Ectodermal cell (in vitro differentiated cells): Measurements from ENCODE around the gene RALA.
"Not testable (repeated sequence)": the region's sequence is repeated elsewhere in the genome, so short reads cannot be mapped to it uniquely, and the experiment has no call there.

Experiments used
- H3K27ac ChIP-seq: 2 replicates; pipeline ENCODE4 v1.7.0; 2013; ENCODE audit warnings: mild to moderate bottlenecking, low read depth, low read length; ENCODE audit not compliant: insufficient read depth, poor library complexity, severe bottlenecking
- H3K27me3 ChIP-seq: 2 replicates; pipeline ENCODE4 v1.7.0; 2013; ENCODE audit warnings: mild to moderate bottlenecking, low read length; ENCODE audit not compliant: insufficient read depth, control insufficient read depth, poor library complexity, severe bottlenecking
- H3K36me3 ChIP-seq: one replicate; pipeline ENCODE4 v1.7.0; 2013; ENCODE audit warnings: low read length; ENCODE audit not compliant: control insufficient read depth, insufficient read depth
- H3K4me1 ChIP-seq: one replicate; pipeline ENCODE4 v1.7.0; 2013; ENCODE audit warnings: low read length; ENCODE audit not compliant: control insufficient read depth, insufficient read depth
- H3K4me3 ChIP-seq: 2 replicates; pipeline ENCODE4 v1.7.0; 2013; ENCODE audit warnings: low read depth, low read length, control low read depth; ENCODE audit not compliant: insufficient read depth
- H3K9me3 ChIP-seq: 2 replicates; pipeline ENCODE4 v1.7.0; 2013; ENCODE audit warnings: mild to moderate bottlenecking, low read length, moderate library complexity; ENCODE audit not compliant: control insufficient read depth
- WGBS, 2 experiments: methylation state at CpG; one replicate each; pipeline ENCODE4 v1.1.7; 2013; ENCODE audit warnings: missing lambda C conversion rate in 2 of 2; 5-methylcytosine and 5-hydroxymethylcytosine counted together

The RALA gene

GRCh38 chr7:39664057-39664456, 40.7 kb downstream of the RALA start:
- H3K4me1 ChIP-seq = peaks cover 20% of the 10 kb centered on the region
- H3K27ac ChIP-seq = no peak overlapping the region
- H3K27me3 ChIP-seq = no peaks in the 10 kb centered on the region
- WGBS, 2 experiments = 78 to 90% methylated on average over 1 of the region's 1 CpG
- peaks cover 2% of the 10 kb centered on the region for H3K9me3 ChIP-seq
- peaks cover 14% of the 10 kb centered on the region for H3K36me3 ChIP-seq
- no peak overlapping the region for H3K4me3 ChIP-seq

- WGBS, 2 experiments = 96 to 97% methylated on average over 3 of the region's 3 CpGs
- Histone ChIP-seq H3K27ac (no peak overlapping the region), H3K27me3 (no peaks in the 10 kb centered on the region), H3K4me1 (peaks cover 20% of the 10 kb centered on the region), H3K4me3 (no peak overlapping the region), H3K9me3 (peaks cover 2% of the 10 kb centered on the region), H3K36me3 (peaks cover 14% of the 10 kb centered on the region)
These were observed 41.2 kb downstream of the RALA start for GRCh38 chr7:39664585-39664984.

- peaks cover 20% of the 10 kb centered on the region for H3K4me1 ChIP-seq
- 0 to 2% methylated on average over 2 of the region's 2 CpGs for WGBS, 2 experiments
- peak overlapping the region; percentile 68 for H3K27ac ChIP-seq
- H3K9me3 ChIP-seq = peaks cover 2% of the 10 kb centered on the region
- H3K27me3 ChIP-seq = no peaks in the 10 kb centered on the region
- H3K4me3 ChIP-seq = no peak overlapping the region
- peaks cover 9% of the 10 kb centered on the region for H3K36me3 ChIP-seq
These were observed 43.2 kb downstream of the RALA start for GRCh38 chr7:39666562-39666961.

GRCh38 chr7:39667341-39667923, 44.1 kb downstream of the RALA start:
- H3K4me3 ChIP-seq = no peak overlapping the region
- peak overlapping the region; percentile 68 for H3K27ac ChIP-seq
- peaks cover under 1% of the 10 kb centered on the region for H3K36me3 ChIP-seq
- 45 to 51% methylated on average over 3 of the region's 3 CpGs for WGBS, 2 experiments
- H3K27me3 ChIP-seq = no peaks in the 10 kb centered on the region
- no peaks in the 10 kb centered on the region for H3K9me3 ChIP-seq
- H3K4me1 ChIP-seq = peaks cover 20% of the 10 kb centered on the region

- 83 to 89% methylated on average over 4 of the region's 4 CpGs for WGBS, 2 experiments
- not testable (repeated sequence) for H3K4me3 ChIP-seq, H3K27ac ChIP-seq, H3K9me3 ChIP-seq, H3K36me3 ChIP-seq, H3K27me3 ChIP-seq
- peaks cover 20% of the 10 kb centered on the region for H3K4me1 ChIP-seq
These were observed 44.9 kb downstream of the RALA start for GRCh38 chr7:39668280-39668679.

- H3K9me3 ChIP-seq = no peaks in the 10 kb centered on the region
- H3K36me3 ChIP-seq = no peaks in the 10 kb centered on the region
- H3K4me3 ChIP-seq = no peak overlapping the region
- H3K4me1 ChIP-seq = peaks cover 17% of the 10 kb centered on the region
- H3K27me3 ChIP-seq = no peaks in the 10 kb centered on the region
- H3K27ac ChIP-seq = no peak overlapping the region
- WGBS, 2 experiments = 94 to 98% methylated on average over 2 of the region's 2 CpGs
These were observed 46.7 kb downstream of the RALA start for GRCh38 chr7:39670052-39670451.

- H3K27me3 ChIP-seq = no peaks in the 10 kb centered on the region
- H3K4me3 ChIP-seq = no peak overlapping the region
- peaks cover 16% of the 10 kb centered on the region for H3K4me1 ChIP-seq
- WGBS, 2 experiments = 50 to 53% methylated on average over 1 of the region's 1 CpG
- no peaks in the 10 kb centered on the region for H3K9me3 ChIP-seq
- H3K27ac ChIP-seq = no peak overlapping the region
- H3K36me3 ChIP-seq = no peaks in the 10 kb centered on the region
These were observed 47.6 kb downstream of the RALA start for GRCh38 chr7:39670934-39671333.

- peaks cover 4% of the 10 kb centered on the region for H3K36me3 ChIP-seq
- no peaks in the 10 kb centered on the region for H3K27me3 ChIP-seq
- H3K9me3 ChIP-seq = no peaks in the 10 kb centered on the region
- H3K27ac ChIP-seq = no peak overlapping the region
- no peak overlapping the region for H3K4me3 ChIP-seq
- peaks cover 3% of the 10 kb centered on the region for H3K4me1 ChIP-seq
These were observed 48.8 kb downstream of the RALA start for GRCh38 chr7:39672176-39672575.

GRCh38 chr7:39673868-39674267, 50.5 kb downstream of the RALA start:
- 92 to 94% methylated on average over 2 to 3 of the region's 3 CpGs for WGBS, 2 experiments
- H3K4me3 ChIP-seq = no peak overlapping the region
- H3K27ac ChIP-seq = no peak overlapping the region
- H3K9me3 ChIP-seq = no peaks in the 10 kb centered on the region
- peaks cover 4% of the 10 kb centered on the region for H3K36me3 ChIP-seq
- H3K27me3 ChIP-seq = no peaks in the 10 kb centered on the region
- no peaks in the 10 kb centered on the region for H3K4me1 ChIP-seq

- no peaks in the 10 kb centered on the region for H3K4me1 ChIP-seq
- peaks cover 4% of the 10 kb centered on the region for H3K36me3 ChIP-seq
- WGBS, 2 experiments = 80 to 100% methylated on average over 1 of the region's 1 CpG
- no peaks in the 10 kb centered on the region for H3K27me3 ChIP-seq
- H3K27ac ChIP-seq = no peak overlapping the region
- H3K9me3 ChIP-seq = no peaks in the 10 kb centered on the region
- no peak overlapping the region for H3K4me3 ChIP-seq
These were observed 51.0 kb downstream of the RALA start for GRCh38 chr7:39674406-39674805.

- 90 to 100% methylated on average over 2 of the region's 2 CpGs for WGBS, 2 experiments
- H3K36me3 ChIP-seq = peaks cover 4% of the 10 kb centered on the region
- H3K27me3 ChIP-seq = no peaks in the 10 kb centered on the region
- H3K27ac ChIP-seq = no peak overlapping the region
- no peaks in the 10 kb centered on the region for H3K4me1 ChIP-seq
- H3K4me3 ChIP-seq = no peak overlapping the region
- no peaks in the 10 kb centered on the region for H3K9me3 ChIP-seq
These were observed 53.0 kb downstream of the RALA start for GRCh38 chr7:39676346-39676745.
